H1 (cell line): ENCODE data around the gene EIF2S1. TPM values are rescaled to one million over a fixed set of nuclear protein-coding genes. Genes with fewer than 3 reads are reported as not detected.

ENCODE experiments used
- CTCF ChIA-PET: fragments of 300-600 bp; sonication (Branson Sonifier 250); formaldehyde crosslinking; loops from one replicate; lab custom pipeline; 2021; ENCODE audit not compliant: partially characterized antibody; lab: Charles Lee
- POLR2A ChIA-PET: fragments of 300-600 bp; sonication (Branson Sonifier 250); formaldehyde crosslinking; loops from one replicate; lab custom pipeline; 2021; ENCODE audit warnings: inconsistent platforms; ENCODE audit not compliant: partially characterized antibody; lab: Charles Lee
- DNase-seq, 2 experiments: peaks; one replicate each; pipeline versions ENCODE4 v3.0.0 to v3.0.0-alpha.2; 2010 to 2022; ENCODE audit warnings: low spot score in 2 of 2, low read depth in 1 of 2, mixed read lengths in 1 of 2
- FAIRE-seq: peaks from 2 replicates; lab custom pipeline; 2011; peaks lifted over from hg19 to GRCh38; lab: Jason Lieb, UNC
- H2AFZ ChIP-seq: 2 replicates; pipeline ENCODE4 v1.8.1; 2012; ENCODE audit warnings: low read length, inconsistent platforms
- H2AK5ac ChIP-seq: 2 replicates; pipeline ENCODE4 v1.6.1; 2013; ENCODE audit warnings: low read depth, low read length
- H2BK120ac ChIP-seq: replicated peaks from 2 replicates; pipeline ENCODE3; 2013; ENCODE audit warnings: low read depth, low read length, inconsistent platforms
- H2BK12ac ChIP-seq: 2 replicates; pipeline ENCODE4 v1.6.1; 2013; ENCODE audit warnings: low read depth, low read length
- H2BK15ac ChIP-seq: 2 replicates; pipeline ENCODE4 v1.6.1; 2013; ENCODE audit warnings: low read length
- H2BK20ac ChIP-seq: 2 replicates; pipeline ENCODE4 v1.6.1; 2013; ENCODE audit warnings: low read length
- H2BK5ac ChIP-seq: 2 replicates; pipeline ENCODE4 v1.6.1; 2013; ENCODE audit warnings: low read depth, low read length
- H3K14ac ChIP-seq: 2 replicates; pipeline ENCODE4 v1.6.1; 2013; ENCODE audit warnings: inconsistent platforms; ENCODE audit not compliant: insufficient read length
- H3K18ac ChIP-seq: 2 replicates; pipeline ENCODE4 v1.6.1; 2013; ENCODE audit warnings: low read length; ENCODE audit errors: extremely low read depth
- H3K23ac ChIP-seq: 2 replicates; pipeline ENCODE4 v1.6.1; 2013; ENCODE audit warnings: inconsistent platforms; ENCODE audit not compliant: insufficient read length
- H3K23me2 ChIP-seq: 2 replicates; pipeline ENCODE4 v1.6.1; 2013; ENCODE audit warnings: low read depth, low read length
- H3K27ac ChIP-seq: 2 replicates; pipeline ENCODE4 v1.6.1; 2011; ENCODE audit warnings: low read depth, low read length, inconsistent platforms
- H3K27me3 ChIP-seq, 4 experiments: replicated peaks in 1 of 4; 1 replicate in 1 of 4; 2 replicates in 3 of 4; pipeline versions ENCODE4 v1.6.1 to v1.8.1; 2011 to 2013; ENCODE audit warnings: low read length in 3 of 4, mild to moderate bottlenecking in 3 of 4, inconsistent platforms in 2 of 4, mixed read lengths in 2 of 4, moderate library complexity in 1 of 4; ENCODE audit not compliant: control insufficient read depth in 3 of 4, insufficient read depth in 3 of 4; ENCODE audit errors: extremely low read depth in 1 of 4
- H3K36me3 ChIP-seq, 4 experiments: 2 replicates each; pipeline versions ENCODE4 v1.6.1 to v1.8.1; 2011 to 2013; ENCODE audit warnings: mild to moderate bottlenecking in 4 of 4, low read length in 3 of 4, moderate library complexity in 2 of 4, control low read depth in 1 of 4, inconsistent platforms in 1 of 4; ENCODE audit not compliant: insufficient read depth in 4 of 4, control insufficient read depth in 2 of 4
- H3K4ac ChIP-seq: replicated peaks from 2 replicates; pipeline ENCODE3; 2013; ENCODE audit warnings: low read length, low read depth, mixed read lengths, inconsistent platforms; ENCODE audit not compliant: insufficient read length
- H3K4me1 ChIP-seq, 4 experiments: replicated peaks in 1 of 4; 1 replicate in 1 of 4; 2 replicates in 3 of 4; pipeline versions ENCODE4 v1.6.1 to v1.8.1; 2011 to 2013; ENCODE audit warnings: low read length in 3 of 4, inconsistent platforms in 2 of 4, mixed read lengths in 1 of 4; ENCODE audit not compliant: insufficient read depth in 4 of 4, control insufficient read depth in 3 of 4
- H3K4me2 ChIP-seq, 2 experiments: 2 replicates each; pipeline versions ENCODE4 v1.6.1 to v1.8.1; 2011 to 2013; ENCODE audit warnings: low read depth in 2 of 2, low read length in 2 of 2, control low read depth in 1 of 2, inconsistent platforms in 1 of 2, mild to moderate bottlenecking in 1 of 2; ENCODE audit not compliant: insufficient read depth in 1 of 2
- H3K4me3 ChIP-seq, 4 experiments: fragments of 200-600, 300-600 bp in 1 of 4; sonication (generic), shearing (Covaris generic), sonication (Bioruptor Twin) in 1 of 4; 2 replicates each; pipeline versions ENCODE4 v1.5.1 to v1.8.1; 2011 to 2016; ENCODE audit warnings: low read length in 4 of 4, low read depth in 3 of 4, control low read depth in 2 of 4, inconsistent platforms in 2 of 4, mild to moderate bottlenecking in 2 of 4, mixed read lengths in 1 of 4, moderate library complexity in 1 of 4; ENCODE audit not compliant: insufficient read depth in 2 of 4; ENCODE audit errors: extremely low read depth in 1 of 4
- H3K56ac ChIP-seq: replicated peaks from 2 replicates; pipeline ENCODE3; 2013; ENCODE audit warnings: low read depth, mild to moderate bottlenecking, mixed read lengths, low read length, inconsistent platforms; ENCODE audit not compliant: insufficient read length
- H3K79me1 ChIP-seq: 2 replicates; pipeline ENCODE4 v1.6.1; 2013; ENCODE audit warnings: low read depth, low read length, control low read depth
- H3K79me2 ChIP-seq, 2 experiments: 2 replicates each; pipeline versions ENCODE4 v1.6.1 to v1.8.1; 2012 to 2013; ENCODE audit warnings: low read length in 2 of 2, mild to moderate bottlenecking in 2 of 2, inconsistent platforms in 1 of 2; ENCODE audit not compliant: insufficient read depth in 2 of 2, control insufficient read depth in 1 of 2
- H3K9ac ChIP-seq, 4 experiments: replicated peaks in 1 of 4; 1 replicate in 1 of 4; 2 replicates in 3 of 4; pipeline versions ENCODE4 v1.6.1 to v1.8.1; 2011 to 2013; ENCODE audit warnings: low read depth in 3 of 4, low read length in 3 of 4, control low read depth in 2 of 4, mild to moderate bottlenecking in 2 of 4, moderate library complexity in 2 of 4, inconsistent platforms in 1 of 4; ENCODE audit errors: extremely low read depth in 1 of 4
- H3K9me3 ChIP-seq, 2 experiments: 2 replicates each; pipeline versions ENCODE4 v1.6.1 to v1.8.1; 2012 to 2013; ENCODE audit warnings: mild to moderate bottlenecking in 2 of 2, moderate library complexity in 2 of 2, control low read depth in 1 of 2, inconsistent platforms in 1 of 2, low read depth in 1 of 2, low read length in 1 of 2, mixed read lengths in 1 of 2; ENCODE audit not compliant: insufficient read depth in 2 of 2
- H4K20me1 ChIP-seq, 2 experiments: replicated peaks in 1 of 2; 2 replicates each; pipeline versions ENCODE3 to v1.8.1; 2011 to 2013; ENCODE audit warnings: inconsistent platforms in 2 of 2, low read length in 2 of 2, mild to moderate bottlenecking in 1 of 2; ENCODE audit not compliant: insufficient read depth in 2 of 2, control insufficient read depth in 1 of 2
- H4K5ac ChIP-seq: 2 replicates; pipeline ENCODE4 v1.6.1; 2013; ENCODE audit warnings: low read length, low read depth, mixed read lengths, inconsistent platforms; ENCODE audit not compliant: insufficient read length
- H4K8ac ChIP-seq: 2 replicates; pipeline ENCODE4 v1.8.0; 2013; ENCODE audit warnings: mild to moderate bottlenecking, moderate library complexity, low read length, inconsistent platforms; ENCODE audit not compliant: insufficient read depth; ENCODE audit errors: extremely low read depth
- H4K91ac ChIP-seq: replicated peaks from 2 replicates; pipeline ENCODE3; 2013; ENCODE audit warnings: low read length, mixed read lengths, inconsistent platforms; ENCODE audit not compliant: insufficient read length
- ASH2L ChIP-seq: fragments of 200-600, 300-600 bp; sonication (generic); IDR thresholded peaks from one replicate; pipeline ENCODE4 v1.7.1; 2017; ENCODE audit warnings: low read length
- CTBP2 ChIP-seq: IDR thresholded peaks from 2 replicates; pipeline ENCODE4 v1.7.0; 2011; ENCODE audit warnings: borderline replicate concordance, mild to moderate bottlenecking, moderate library complexity, mixed read lengths, low read length; ENCODE audit not compliant: insufficient read depth, insufficient read length
- EGR1 ChIP-seq: IDR thresholded peaks from 2 replicates; pipeline ENCODE4 v1.6.1; 2011; ENCODE audit warnings: low read depth, low read length, borderline replicate concordance
- EP300 ChIP-seq, 2 experiments: IDR thresholded peaks; 1 replicate in 1 of 2; 2 replicates in 1 of 2; pipeline ENCODE4 v1.6.1; 2011 to 2012; ENCODE audit warnings: low read depth in 2 of 2, low read length in 2 of 2, mild to moderate bottlenecking in 2 of 2, borderline replicate concordance in 1 of 2, inconsistent platforms in 1 of 2, moderate library complexity in 1 of 2
- GTF2F1 ChIP-seq: IDR thresholded peaks from 2 replicates; pipeline ENCODE4 v1.6.1; 2012; ENCODE audit warnings: low read depth, low read length, improper control_type of control experiment, borderline replicate concordance
- KDM4A ChIP-seq: IDR thresholded peaks from one replicate; pipeline ENCODE4 v1.7.1; 2012; ENCODE audit warnings: low read depth, mild to moderate bottlenecking, moderate library complexity, low read length, inconsistent platforms; ENCODE audit not compliant: severe bottlenecking
- KDM5A ChIP-seq: fragments of 200-600 bp; IDR thresholded peaks from 2 replicates; pipeline ENCODE4 v1.7.1; 2012; ENCODE audit warnings: mild to moderate bottlenecking, low read length, inconsistent platforms, mixed read lengths
- MAFK ChIP-seq: IDR thresholded peaks from 2 replicates; pipeline ENCODE4 v1.6.1; 2012; ENCODE audit warnings: low read depth, mild to moderate bottlenecking, improper control_type of control experiment, low read length
- TCF12 ChIP-seq: IDR thresholded peaks from 2 replicates; pipeline ENCODE4 v1.6.1; 2011; ENCODE audit warnings: low read depth, mild to moderate bottlenecking, low read length
- ZNF274 ChIP-seq: IDR thresholded peaks from 2 replicates; pipeline ENCODE4 v1.7.0; 2012; ENCODE audit warnings: low read length, borderline replicate concordance; ENCODE audit errors: extremely low read depth
- WGBS, 2 experiments: shearing (Covaris generic) in 1 of 2; methylation state at CpG; one replicate each; pipeline versions ENCODE4 v1.1.6 to v1.1.7; 2013 to 2015; ENCODE audit warnings: low lambda C conversion rate in 2 of 2, mixed read lengths in 2 of 2, inconsistent platforms in 1 of 2, low coverage in 1 of 2, missing lambda C conversion rate in 1 of 2; ENCODE audit not compliant: insufficient replicate concordance in 2 of 2, insufficient coverage in 1 of 2, insufficient read length in 1 of 2; ENCODE audit errors: extremely low coverage in 1 of 2, missing lambda C conversion rate in 1 of 2; 5-methylcytosine and 5-hydroxymethylcytosine counted together
- polyA plus RNA-seq, 7 experiments: library from polyadenylated mRNA; depleted of rRNA in 3 of 7; stranded (reverse) in 5 of 7; unstranded in 2 of 7; fragments of >200 nt in 5 of 7; fragments of 200-250 nt in 2 of 7; gene quantifications; 1 replicate in 5 of 7; 2 replicates in 1 of 7; 4 replicates in 1 of 7; pipeline versions ENCODE4 v1.2.1 to v1.2.3, GENCODE V29; 2011 to 2013; ENCODE audit warnings: missing spikeins in 2 of 7, mixed read lengths in 2 of 7
- total RNA-seq: library from RNA; stranded (reverse); fragmentation: NEBNext Ultra II Directional; extraction: Animal tissue kit (Norgen Biotek cat#: 25700); gene quantifications from 2 replicates; pipeline ENCODE4 v1.2.1, GENCODE V29; 2021
- TF ChIP-seq, protein P1 (sequence below): IDR thresholded peaks from 2 replicates; pipeline ENCODE4 v1.6.1; 2012; ENCODE audit warnings: low read length, inconsistent platforms

EIF2S1 gene
- total and polyA plus RNA-seq, 2 of the 8 experiments (the other 6 are each of a cell fraction or from before 2014, with no cell fraction given): 35.1 to 146 TPM

DNA sequence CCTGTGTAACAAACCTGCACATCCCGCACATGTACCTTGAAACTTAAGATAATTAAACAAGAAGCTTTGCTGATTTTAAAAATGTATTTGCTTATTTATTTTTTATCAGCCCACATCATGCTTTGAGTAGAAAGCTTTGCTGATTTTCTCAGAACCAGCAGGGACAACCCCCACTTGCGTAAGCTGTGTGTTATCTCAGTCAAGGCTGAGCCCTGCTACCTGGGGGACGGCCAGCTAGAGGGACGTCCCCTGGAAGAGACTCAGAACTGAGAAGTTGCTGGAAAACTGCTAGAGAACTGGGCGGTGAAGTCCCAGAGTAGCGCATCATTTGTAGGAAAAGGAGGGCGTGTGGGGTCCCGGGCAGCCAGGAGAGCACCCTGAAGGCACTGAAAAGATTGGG is 56.0 kb downstream of the EIF2S1 start:
- FAIRE-seq: no peak
- no peak overlapping the region for H3K4ac ChIP-seq
- H4K20me1 ChIP-seq: peaks cover 0 to 2% of the 10 kb centered on the region in 2 experiments
- no peaks in the 10 kb centered on the region; a peak in 3 of 7 replicates for H3K4me1 ChIP-seq
- H3K36me3 ChIP-seq: no peaks in the 10 kb centered on the region
- H3K56ac ChIP-seq: no peak overlapping the region
- no peak overlapping the region for H2BK20ac ChIP-seq
- H2AK5ac ChIP-seq: no peak overlapping the region
- no peak overlapping the region for H3K18ac ChIP-seq
- no peak overlapping the region for H3K23ac ChIP-seq
- peaks cover 8% of the 10 kb centered on the region; the same call in 1 of the 2 replicates for H3K23me2 ChIP-seq
- POLR2A ChIA-PET: interaction anchor here (0.6 kb wide), 1 partner anchor 246 kb away, joined by 4 read pairs; no protein-coding TSS in a partner anchor
- H3K4me2 ChIP-seq: no peak overlapping the region
- no peaks in the 10 kb centered on the region for H3K9me3 ChIP-seq
- H4K91ac ChIP-seq: no peak overlapping the region
- no peak overlapping the region for H2BK120ac ChIP-seq
- H3K27ac ChIP-seq: no peak overlapping the region
- no peak overlapping the region for H2AFZ ChIP-seq
- CTCF ChIA-PET: interaction anchor here (0.7 to 21.6 kb wide), 5 partner anchors 12 to 257 kb away, joined by 3 to 446 read pairs (median 4); no protein-coding TSS in a partner anchor
- H3K79me2 ChIP-seq: no peaks in the 10 kb centered on the region
- H2BK15ac ChIP-seq: no peak overlapping the region
- no peak overlapping the region for H4K5ac ChIP-seq
- no peak overlapping the region for H3K9ac ChIP-seq
- no peak for DNase-seq
- no peaks in the 10 kb centered on the region for H3K79me1 ChIP-seq
- peaks cover 0 to 20% (median 13%) of the 10 kb centered on the region in 4 experiments; a peak in 6 of 7 replicates for H3K27me3 ChIP-seq
- no peak overlapping the region for H3K4me3 ChIP-seq
- no peak overlapping the region for H2BK12ac ChIP-seq
- 80% methylated on average over 8 of the region's 8 CpGs; no CpG with 5 or more reads in 1 of the 2 experiments for WGBS, 2 experiments
- H3K14ac ChIP-seq: no peak overlapping the region
- H2BK5ac ChIP-seq: no peak overlapping the region
- H4K8ac ChIP-seq: no peak overlapping the region
- TF ChIP-seq, protein P1, sequence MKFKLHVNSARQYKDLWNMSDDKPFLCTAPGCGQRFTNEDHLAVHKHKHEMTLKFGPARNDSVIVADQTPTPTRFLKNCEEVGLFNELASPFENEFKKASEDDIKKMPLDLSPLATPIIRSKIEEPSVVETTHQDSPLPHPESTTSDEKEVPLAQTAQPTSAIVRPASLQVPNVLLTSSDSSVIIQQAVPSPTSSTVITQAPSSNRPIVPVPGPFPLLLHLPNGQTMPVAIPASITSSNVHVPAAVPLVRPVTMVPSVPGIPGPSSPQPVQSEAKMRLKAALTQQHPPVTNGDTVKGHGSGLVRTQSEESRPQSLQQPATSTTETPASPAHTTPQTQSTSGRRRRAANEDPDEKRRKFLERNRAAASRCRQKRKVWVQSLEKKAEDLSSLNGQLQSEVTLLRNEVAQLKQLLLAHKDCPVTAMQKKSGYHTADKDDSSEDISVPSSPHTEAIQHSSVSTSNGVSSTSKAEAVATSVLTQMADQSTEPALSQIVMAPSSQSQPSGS: no peak
- TF ChIP-seq KDM5A (no peak), GTF2F1 (no peak), ASH2L (no peak), TCF12 (no peak), MAFK (no peak), CTBP2 (no peak), ZNF274 (no peak), EP300 (IDR thresholded peaks at IDR 0.05; ENCODE audit: borderline replicate concordance in 1 of 2, low read depth in 2 of 2, low read length in 2 of 2) (no peak), KDM4A (no peak), EGR1 (no peak)
